ENCODE results near the gene SPO11.
A peak's percentile ranks its signal among the peaks of the same experiment; 100 is the strongest.

The SPO11 gene

DNA sequence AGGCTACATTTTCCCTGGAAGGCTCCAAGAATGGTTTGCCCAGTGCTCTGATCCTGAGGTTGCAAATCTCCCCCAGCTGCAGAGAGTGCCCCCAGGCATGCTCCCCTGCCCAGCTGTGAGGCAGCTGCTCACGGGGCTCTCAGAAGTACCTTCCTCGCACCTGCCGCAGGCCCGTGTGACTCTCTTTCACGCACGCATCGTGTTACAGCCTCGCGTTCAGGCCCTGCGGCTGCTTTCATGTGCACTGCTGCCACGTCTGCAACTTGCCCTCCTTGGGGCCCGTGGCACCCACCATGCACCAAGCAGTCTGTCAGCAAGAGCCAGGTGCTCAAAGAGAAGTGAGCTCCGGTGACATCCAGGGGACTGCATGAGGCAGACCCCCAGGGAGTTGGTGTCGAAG is 28.6 kb upstream of the SPO11 start:
- WGBS, 2 donors (ENCODE audit: extremely low coverage in 2 of 2, insufficient read length in 2 of 2, insufficient replicate concordance in 1 of 2), result no CpG with 5 or more reads among the region's 14 CpGs
- no peak overlapping the region for H3K4me2 ChIP-seq (ENCODE audit: insufficient read depth, low read length, poor library complexity, severe bottlenecking)
- H4K8ac ChIP-seq (ENCODE audit: low read depth, low read length), result no peak overlapping the region

DNA sequence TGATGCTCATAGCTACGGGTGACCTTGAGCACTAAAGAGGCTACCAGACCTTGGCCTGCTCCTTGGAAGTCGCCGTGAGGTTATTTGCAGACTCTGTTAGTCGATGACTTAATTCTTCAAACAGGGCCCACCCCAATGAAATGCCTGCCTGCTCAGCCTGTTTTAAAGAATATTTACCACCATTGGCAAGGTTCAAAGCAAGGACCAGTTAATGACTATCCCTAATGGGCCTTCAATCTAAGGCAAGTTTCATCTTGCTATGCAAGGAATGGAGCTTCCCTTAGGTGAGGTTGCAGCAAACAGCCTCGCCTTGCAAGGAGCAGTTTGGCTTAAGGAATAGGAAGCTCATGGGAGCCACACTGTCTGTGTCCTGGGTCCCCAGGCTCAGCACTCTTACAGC is 22.9 kb upstream of the SPO11 start:
- no peak overlapping the region for H3K4me2 ChIP-seq (ENCODE audit: insufficient read depth, low read length, poor library complexity, severe bottlenecking)
- H2AFZ ChIP-seq (ENCODE audit: low read length), result no peak overlapping the region
- H3K14ac ChIP-seq (ENCODE audit: low read length), result no peak overlapping the region
- no peaks in the 10 kb centered on the region for H3K27me3 ChIP-seq (ENCODE audit: control insufficient read depth in 3 of 3, insufficient read depth in 3 of 3, low read depth in 1 of 3, low read length in 3 of 3)
- no peak overlapping the region for H2BK120ac ChIP-seq (ENCODE audit: low read depth, low read length)
- no peak overlapping the region for H3K23ac ChIP-seq (ENCODE audit: low read depth, low read length, poor library complexity)
- H2AK5ac ChIP-seq (ENCODE audit: low read depth, low read length), result no peak overlapping the region
- no CpG with 5 or more reads among the region's 5 CpGs for WGBS, 2 donors (ENCODE audit: extremely low coverage in 2 of 2, insufficient read length in 2 of 2, insufficient replicate concordance in 1 of 2)
- H3K18ac ChIP-seq (ENCODE audit: low read length), result no peak overlapping the region
- H3K4ac ChIP-seq (ENCODE audit: low read length), result no peak overlapping the region
- H2BK12ac ChIP-seq (ENCODE audit: low read length), result no peak overlapping the region
- no peak overlapping the region for H4K91ac ChIP-seq (ENCODE audit: low read depth, low read length, poor library complexity)
- no peak overlapping the region for H2BK5ac ChIP-seq (ENCODE audit: low read length)
- H3K9me3 ChIP-seq (replicated peaks in 1 of 2; ENCODE audit: control insufficient read depth in 2 of 2, insufficient read depth in 1 of 2, low read depth in 1 of 2, low read length in 2 of 2), result no peaks in the 10 kb centered on the region
- no peaks in the 10 kb centered on the region for H3K36me3 ChIP-seq (replicated peaks in 1 of 2; ENCODE audit: control insufficient read depth in 2 of 2, insufficient read depth in 2 of 2, low read length in 2 of 2)
- H3K4me3 ChIP-seq (ENCODE audit: low read length in 2 of 2), result no peak overlapping the region
- no peak for DNase-seq (ENCODE audit: low spot score)
- no peak overlapping the region for H4K8ac ChIP-seq (ENCODE audit: low read depth, low read length)
- no peak overlapping the region for H2BK15ac ChIP-seq (ENCODE audit: low read length)
- peaks cover 0 to 9% of the 10 kb centered on the region in 2 donors for H3K4me1 ChIP-seq (ENCODE audit: control insufficient read depth in 2 of 2, insufficient read depth in 1 of 2, low read depth in 1 of 2, low read length in 2 of 2)
- H3K79me1 ChIP-seq (ENCODE audit: low read depth, low read length), result no peaks in the 10 kb centered on the region
- H3K27ac ChIP-seq (replicated peaks; ENCODE audit: low read length), result no peak overlapping the region
- no peak overlapping the region for H3K9ac ChIP-seq (ENCODE audit: low read depth, low read length, poor library complexity)

More for the DNA sequence above, 28.6 kb upstream of the SPO11 start:
- H2AFZ ChIP-seq (ENCODE audit: low read length), result no peak overlapping the region
- H2AK5ac ChIP-seq (ENCODE audit: low read depth, low read length), result no peak overlapping the region
- H2BK120ac ChIP-seq (ENCODE audit: low read depth, low read length), result no peak overlapping the region
- no peak overlapping the region for H3K4me3 ChIP-seq (ENCODE audit: low read length in 2 of 2)
- peak overlapping the region; percentile 1 for H3K23ac ChIP-seq (ENCODE audit: low read depth, low read length, poor library complexity)
- no peak for DNase-seq (ENCODE audit: low spot score)
- H3K27me3 ChIP-seq (ENCODE audit: control insufficient read depth in 3 of 3, insufficient read depth in 3 of 3, low read depth in 1 of 3, low read length in 3 of 3), result no peaks in the 10 kb centered on the region
- H3K4ac ChIP-seq (ENCODE audit: low read length), result no peak overlapping the region
- peak overlapping the region; percentile 17 for H2BK15ac ChIP-seq (ENCODE audit: low read length)
- no peaks in the 10 kb centered on the region for H3K9me3 ChIP-seq (replicated peaks in 1 of 2; ENCODE audit: control insufficient read depth in 2 of 2, insufficient read depth in 1 of 2, low read depth in 1 of 2, low read length in 2 of 2)
- peak overlapping the region; percentile 73 for H3K18ac ChIP-seq (ENCODE audit: low read length)
- peak overlapping the region; percentile 43 for H2BK5ac ChIP-seq (ENCODE audit: low read length)
- H4K91ac ChIP-seq (ENCODE audit: low read depth, low read length, poor library complexity), result no peak overlapping the region
- no peak overlapping the region for H3K9ac ChIP-seq (ENCODE audit: low read depth, low read length, poor library complexity)
- H3K4me1 ChIP-seq (ENCODE audit: control insufficient read depth in 2 of 2, insufficient read depth in 1 of 2, low read depth in 1 of 2, low read length in 2 of 2), result no peaks in the 10 kb centered on the region
- no peaks in the 10 kb centered on the region for H3K36me3 ChIP-seq (replicated peaks in 1 of 2; ENCODE audit: control insufficient read depth in 2 of 2, insufficient read depth in 2 of 2, low read length in 2 of 2)
- H3K79me1 ChIP-seq (ENCODE audit: low read depth, low read length), result no peaks in the 10 kb centered on the region
- H3K14ac ChIP-seq (ENCODE audit: low read length), result peak overlapping the region; percentile 65
- no peak overlapping the region for H2BK12ac ChIP-seq (ENCODE audit: low read length)
- no peak overlapping the region for H3K27ac ChIP-seq (replicated peaks; ENCODE audit: low read length)

DNA sequence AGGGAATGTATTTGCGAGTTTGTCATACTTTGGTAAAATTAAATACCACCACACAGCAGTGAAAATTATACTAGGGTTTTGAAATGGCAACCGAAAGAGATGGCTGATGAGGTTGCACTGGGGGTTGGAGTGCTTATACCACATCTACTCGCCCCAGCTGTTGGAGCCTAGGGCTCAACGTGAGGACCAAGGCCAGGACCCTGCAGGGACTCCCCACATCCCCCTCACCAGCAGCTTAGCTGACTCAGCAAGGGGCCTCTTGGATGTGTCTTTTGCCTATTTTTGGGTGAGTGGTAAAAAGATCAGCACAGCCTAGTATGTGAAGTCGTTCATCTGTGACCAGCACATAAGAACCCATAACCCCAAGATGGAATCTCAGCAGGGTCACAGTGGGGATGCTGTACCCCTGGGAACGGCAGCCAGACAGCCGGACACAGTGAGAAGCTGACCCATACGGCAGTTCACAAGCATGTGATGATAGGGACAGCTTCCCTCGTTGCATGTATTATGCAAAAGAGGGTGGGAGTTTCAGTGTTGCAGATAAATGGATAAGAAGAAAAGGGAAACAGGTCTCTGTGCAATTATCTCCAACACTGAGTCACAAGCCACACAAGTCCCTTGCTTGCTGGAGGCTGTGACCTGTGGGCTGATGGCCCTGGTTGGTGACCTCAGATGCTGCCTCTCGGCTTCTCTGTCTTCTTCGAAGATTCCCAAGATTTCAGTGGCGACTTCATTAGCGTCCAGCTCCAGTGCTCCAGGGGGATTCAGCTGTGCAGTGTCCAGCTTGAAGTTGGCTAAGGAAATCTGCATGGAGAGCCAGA is 20.9 kb upstream of the SPO11 start:
- peaks cover 0 to 10% (median 0%) of the 10 kb centered on the region in 3 experiments for H3K27me3 ChIP-seq (ENCODE audit: control insufficient read depth in 3 of 3, insufficient read depth in 3 of 3, low read depth in 1 of 3, low read length in 3 of 3)
- no peaks in the 10 kb centered on the region for H3K9me3 ChIP-seq (replicated peaks in 1 of 2; ENCODE audit: control insufficient read depth in 2 of 2, insufficient read depth in 1 of 2, low read depth in 1 of 2, low read length in 2 of 2)
- H2AFZ ChIP-seq (ENCODE audit: low read length), result peak overlapping the region; percentile 40
- H2BK12ac ChIP-seq (ENCODE audit: low read length), result no peak overlapping the region
- no peak overlapping the region for H2AK5ac ChIP-seq (ENCODE audit: low read depth, low read length)
- no peak overlapping the region for H3K9ac ChIP-seq (ENCODE audit: low read depth, low read length, poor library complexity)
- DNase-seq (ENCODE audit: low spot score), result no peak
- peaks cover 0 to 9% of the 10 kb centered on the region in 2 donors for H3K4me1 ChIP-seq (ENCODE audit: control insufficient read depth in 2 of 2, insufficient read depth in 1 of 2, low read depth in 1 of 2, low read length in 2 of 2)
- no peak overlapping the region for H3K4me2 ChIP-seq (ENCODE audit: insufficient read depth, low read length, poor library complexity, severe bottlenecking)
- no peak overlapping the region for H4K91ac ChIP-seq (ENCODE audit: low read depth, low read length, poor library complexity)
- H3K4ac ChIP-seq (ENCODE audit: low read length), result no peak overlapping the region
- H3K14ac ChIP-seq (ENCODE audit: low read length), result no peak overlapping the region
- no peak overlapping the region for H3K23ac ChIP-seq (ENCODE audit: low read depth, low read length, poor library complexity)
- no peak overlapping the region for H2BK120ac ChIP-seq (ENCODE audit: low read depth, low read length)
- H3K36me3 ChIP-seq (replicated peaks in 1 of 2; ENCODE audit: control insufficient read depth in 2 of 2, insufficient read depth in 2 of 2, low read length in 2 of 2), result no peaks in the 10 kb centered on the region
- no peak overlapping the region for H4K8ac ChIP-seq (ENCODE audit: low read depth, low read length)
- H2BK5ac ChIP-seq (ENCODE audit: low read length), result no peak overlapping the region
- H3K79me1 ChIP-seq (ENCODE audit: low read depth, low read length), result no peaks in the 10 kb centered on the region
- no peak overlapping the region for H3K4me3 ChIP-seq (ENCODE audit: low read length in 2 of 2)
- H2BK15ac ChIP-seq (ENCODE audit: low read length), result no peak overlapping the region
- WGBS, 2 donors (ENCODE audit: extremely low coverage in 2 of 2, insufficient read length in 2 of 2, insufficient replicate concordance in 1 of 2), result no CpG with 5 or more reads among the region's 13 CpGs
- H3K27ac ChIP-seq (replicated peaks; ENCODE audit: low read length), result no peak overlapping the region
- no peak overlapping the region for H3K18ac ChIP-seq (ENCODE audit: low read length)

DNA sequence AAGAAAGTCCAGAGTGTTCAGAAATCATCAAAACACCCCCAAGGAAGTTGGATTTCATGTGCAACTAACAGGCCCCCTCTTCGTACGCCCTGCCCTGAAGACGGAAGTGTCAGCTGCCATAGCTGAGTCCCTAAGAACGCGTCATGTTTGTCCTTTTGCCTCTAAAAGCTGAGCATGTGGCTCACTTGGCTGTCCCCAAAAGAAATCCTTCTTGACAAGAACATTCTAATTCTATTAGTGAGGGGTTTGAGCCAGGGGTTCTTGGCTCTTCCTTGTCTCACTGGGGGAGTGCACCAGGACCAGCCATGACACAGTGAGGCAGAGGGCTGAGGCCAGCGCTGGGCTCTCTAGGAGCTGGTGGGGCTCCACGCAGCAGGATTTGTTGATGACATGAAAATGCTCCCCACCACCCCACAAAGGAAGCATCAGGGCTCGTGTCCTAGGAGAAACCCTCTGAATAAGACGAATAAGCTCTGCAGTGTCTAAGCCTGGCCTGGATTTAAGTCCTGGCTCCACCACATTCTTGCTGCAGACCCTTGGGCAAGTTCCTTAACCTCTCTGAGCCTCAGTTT is 20.0 kb upstream of the SPO11 start:
- Histone ChIP-seq H3K4ac (ENCODE audit: low read length) (no peak overlapping the region), H3K27me3 (ENCODE audit: control insufficient read depth in 3 of 3, insufficient read depth in 3 of 3, low read depth in 1 of 3, low read length in 3 of 3) (peaks cover 0 to 10% (median 0%) of the 10 kb centered on the region in 3 experiments), H2AFZ (ENCODE audit: low read length) (no peak overlapping the region), H3K9me3 (replicated peaks in 1 of 2; ENCODE audit: control insufficient read depth in 2 of 2, insufficient read depth in 1 of 2, low read depth in 1 of 2, low read length in 2 of 2) (no peaks in the 10 kb centered on the region), H3K14ac (ENCODE audit: low read length) (no peak overlapping the region), H3K23ac (ENCODE audit: low read depth, low read length, poor library complexity) (no peak overlapping the region), H3K27ac (replicated peaks; ENCODE audit: low read length) (no peak overlapping the region), H4K8ac (ENCODE audit: low read depth, low read length) (no peak overlapping the region), H3K36me3 (replicated peaks in 1 of 2; ENCODE audit: control insufficient read depth in 2 of 2, insufficient read depth in 2 of 2, low read length in 2 of 2) (no peaks in the 10 kb centered on the region), H3K79me1 (ENCODE audit: low read depth, low read length) (no peaks in the 10 kb centered on the region), H3K4me3 (ENCODE audit: low read length in 2 of 2) (no peak overlapping the region), H3K4me1 (ENCODE audit: control insufficient read depth in 2 of 2, insufficient read depth in 1 of 2, low read depth in 1 of 2, low read length in 2 of 2) (peaks cover 0 to 9% of the 10 kb centered on the region in 2 donors), H2AK5ac (ENCODE audit: low read depth, low read length) (no peak overlapping the region), H2BK5ac (ENCODE audit: low read length) (no peak overlapping the region), H4K91ac (ENCODE audit: low read depth, low read length, poor library complexity) (no peak overlapping the region), H3K18ac (ENCODE audit: low read length) (no peak overlapping the region), H2BK120ac (ENCODE audit: low read depth, low read length) (no peak overlapping the region), H3K4me2 (ENCODE audit: insufficient read depth, low read length, poor library complexity, severe bottlenecking) (no peak overlapping the region), H2BK15ac (ENCODE audit: low read length) (no peak overlapping the region), H3K9ac (ENCODE audit: low read depth, low read length, poor library complexity) (no peak overlapping the region), H2BK12ac (ENCODE audit: low read length) (no peak overlapping the region)
- WGBS, 2 donors (ENCODE audit: extremely low coverage in 2 of 2, insufficient read length in 2 of 2, insufficient replicate concordance in 1 of 2), result no CpG with 5 or more reads among the region's 9 CpGs
- no peak for DNase-seq (ENCODE audit: low spot score)
